NCI-H2227 (cell line): ENCODE measurements around the gene CHORDC1.
A peak's percentile ranks its signal among the peaks of the same experiment; 100 is the strongest.

ENCODE experiments used
- DNase-seq: peaks from one replicate; lab custom pipeline; 2025; ENCODE audit not compliant: unreplicated experiment; lab: John Stamatoyannopoulos, UW

The CHORDC1 gene

GRCh38 chr11:90222459-90223247 is at the start of gene CHORDC1:
Gene CHORDC1 (minus strand): TSS chr11:90223049. CDS start chr11:90222954, 95 bp downstream.
- peak; percentile 91 for DNase-seq

GRCh38 chr11:90257158-90257525 is 34.3 kb upstream of the CHORDC1 start:
- no peak for DNase-seq

- no peak for DNase-seq
These were observed 33.7 kb upstream of the CHORDC1 start for GRCh38 chr11:90256404-90257157.

GRCh38 chr11:90254065-90254464 is 31.2 kb upstream of the CHORDC1 start:
- no peak for DNase-seq

GRCh38 chr11:90252053-90252452 is 29.2 kb upstream of the CHORDC1 start:
- no peak for DNase-seq

GRCh38 chr11:90251599-90251998 is 28.8 kb upstream of the CHORDC1 start:
- no peak for DNase-seq

GRCh38 chr11:90250970-90251369 is 28.1 kb upstream of the CHORDC1 start:
- peak; percentile 7 for DNase-seq

- DNase-seq, result no peak
These were observed 23.6 kb upstream of the CHORDC1 start for GRCh38 chr11:90246468-90246867.

- DNase-seq, result no peak
These were observed 20.7 kb upstream of the CHORDC1 start for GRCh38 chr11:90243534-90243933.

GRCh38 chr11:90242894-90243416 is 20.1 kb upstream of the CHORDC1 start:
- DNase-seq, result no peak

- peak; percentile 32 for DNase-seq
These were observed 18.6 kb upstream of the CHORDC1 start for GRCh38 chr11:90241414-90241813.

GRCh38 chr11:90239967-90240636 is 17.3 kb upstream of the CHORDC1 start:
- DNase-seq, result peak; percentile 26

GRCh38 chr11:90237004-90237403 is 14.2 kb upstream of the CHORDC1 start:
- no peak for DNase-seq

- no peak for DNase-seq
These were observed 12.7 kb upstream of the CHORDC1 start for GRCh38 chr11:90235526-90235925.

GRCh38 chr11:90234977-90235376 is 12.1 kb upstream of the CHORDC1 start:
- no peak for DNase-seq

GRCh38 chr11:90229791-90230190 is 6.9 kb upstream of the CHORDC1 start:
- no peak for DNase-seq

- DNase-seq, result no peak
These were observed 5.2 kb upstream of the CHORDC1 start for GRCh38 chr11:90228056-90228455.

- DNase-seq, result no peak
These were observed 368 bp upstream of the CHORDC1 start for GRCh38 chr11:90223248-90223585.

GRCh38 chr11:90221803-90222458 is 918 bp downstream of the CHORDC1 start:
- DNase-seq, result no peak

GRCh38 chr11:90220391-90220790 is 2.5 kb downstream of the CHORDC1 start:
- DNase-seq, result no peak

GRCh38 chr11:90219438-90219837 is 3.4 kb downstream of the CHORDC1 start:
- DNase-seq, result no peak
